Cardiac muscle cell (in vitro differentiated cells and primary cell): ENCODE results near the gene RRAD. TPM values are rescaled to one million over a fixed set of nuclear protein-coding genes. Genes with fewer than 3 reads are reported as not detected.
A peak's percentile ranks its signal among the peaks of the same experiment; 100 is the strongest.
"Not testable (repeated sequence)": the region's sequence is repeated elsewhere in the genome, so short reads cannot be mapped to it uniquely, and the experiment has no call there.

ENCODE experiments used
- DNase-seq, 2 donors: peaks; one replicate each; pipeline versions ENCODE4 v3.0.0 to v3.0.0-alpha.2; 2010 to 2017; ENCODE audit warnings: low read depth in 1 of 2, low spot score in 1 of 2
- H3K27ac ChIP-seq: fragments of 200-600 bp; sonication (generic); 2 replicates; pipeline ENCODE4 v1.5.1; 2016
- H3K27me3 ChIP-seq: fragments of 200-600 bp; sonication (generic); 2 replicates; pipeline ENCODE4 v1.6.0; 2016; ENCODE audit warnings: control low read depth
- H3K36me3 ChIP-seq: fragments of 200-600 bp; sonication (generic); 2 replicates; pipeline ENCODE4 v1.5.1; 2016; ENCODE audit warnings: control low read depth
- H3K4me1 ChIP-seq: fragments of 200-600 bp; sonication (generic); 2 replicates; pipeline ENCODE4 v1.8.1; 2017; ENCODE audit warnings: low read depth, mild to moderate bottlenecking, mixed run types
- H3K4me3 ChIP-seq: fragments of 200-600 bp; sonication (generic); 2 replicates; pipeline ENCODE4 v1.5.1; 2016; ENCODE audit warnings: mild to moderate bottlenecking
- H3K9me3 ChIP-seq: fragments of 200-600 bp; sonication (generic); 2 replicates; pipeline ENCODE4 v1.5.1; 2017; ENCODE audit warnings: low read depth, mild to moderate bottlenecking, control low read depth
- polyA plus RNA-seq: library from polyadenylated mRNA; unstranded; fragments of >200 nt; fragmentation: Nextera tagmentation; extraction: Ambion mirVana; gene quantifications from 2 replicates; pipeline ENCODE4 v1.2.1, GENCODE V29; 2016
- total RNA-seq: library from RNA; depleted of rRNA; stranded (reverse); fragments of >200 nt; gene quantifications from 2 replicates; pipeline ENCODE4 v1.2.3, GENCODE V29; 2016
- TF ChIP-seq, protein P1 (sequence below): IDR thresholded peaks from 2 replicates; pipeline ENCODE4 v1.5.1; 2012; ENCODE audit warnings: low read depth, mild to moderate bottlenecking, low read length

The RRAD gene, protein sequence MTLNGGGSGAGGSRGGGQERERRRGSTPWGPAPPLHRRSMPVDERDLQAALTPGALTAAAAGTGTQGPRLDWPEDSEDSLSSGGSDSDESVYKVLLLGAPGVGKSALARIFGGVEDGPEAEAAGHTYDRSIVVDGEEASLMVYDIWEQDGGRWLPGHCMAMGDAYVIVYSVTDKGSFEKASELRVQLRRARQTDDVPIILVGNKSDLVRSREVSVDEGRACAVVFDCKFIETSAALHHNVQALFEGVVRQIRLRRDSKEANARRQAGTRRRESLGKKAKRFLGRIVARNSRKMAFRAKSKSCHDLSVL
- total RNA-seq, result 51.6 and 246 TPM in 2 replicates
- polyA plus RNA-seq, result 73.8 and 318 TPM in 2 replicates

DNA sequence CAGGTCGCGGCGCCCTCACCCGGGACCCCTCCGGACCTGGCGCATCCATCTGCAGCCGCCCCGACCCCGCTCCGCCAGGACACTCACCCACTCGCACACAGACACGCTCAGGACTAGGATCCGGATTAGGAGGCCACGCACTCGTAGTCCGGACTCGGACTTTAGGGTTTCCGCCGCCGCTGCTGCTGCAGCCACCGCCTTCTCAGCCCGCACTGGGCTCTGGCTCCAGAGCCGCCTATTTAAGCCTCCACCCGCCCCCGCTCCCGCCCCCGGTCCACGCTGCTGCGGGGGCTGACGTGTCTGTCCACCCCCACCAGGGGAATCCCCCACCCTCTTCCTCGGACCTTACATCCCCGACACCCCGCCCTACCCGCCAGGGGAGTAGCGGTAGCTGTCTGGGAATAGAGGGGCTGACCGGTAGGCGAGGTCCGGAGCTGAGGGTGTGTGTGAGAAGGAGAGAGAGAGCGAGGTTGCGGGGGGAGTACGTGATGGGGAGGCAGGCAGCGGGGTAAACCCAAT lies at the start of gene RRAD:
RRAD (minus strand) TSS at position 214 of the 519 bp plus-strand sequence. CDS start 356 bp downstream, outside the sequence.
- peak; percentile 45 to 60 for DNase-seq

DNA sequence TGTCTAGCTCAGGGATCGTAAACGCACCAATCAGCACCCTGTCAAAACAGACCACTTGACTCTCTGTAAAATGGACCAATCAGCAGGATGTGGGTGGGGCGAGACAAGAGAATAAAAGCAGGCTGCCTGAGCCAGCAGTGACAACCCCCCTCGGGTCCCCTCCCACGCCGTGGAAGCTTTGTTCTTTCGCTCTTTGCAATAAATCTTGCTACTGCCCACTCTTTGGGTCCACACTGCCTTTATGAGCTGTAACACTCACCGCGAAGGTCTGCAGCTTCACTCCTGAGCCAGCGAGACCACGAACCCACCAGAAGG lies 49.6 kb upstream of the RRAD start:
- not testable (repeated sequence) for H3K27me3 ChIP-seq, H3K27ac ChIP-seq, H3K9me3 ChIP-seq, H3K4me3 ChIP-seq, DNase-seq, H3K36me3 ChIP-seq, H3K4me1 ChIP-seq

More for the DNA sequence above, at the start of gene RRAD:
- Histone ChIP-seq H3K27ac (peak within 1 kb of the TSS; percentile 80), H3K4me3 (peak within 1 kb of the TSS; percentile 92), H3K27me3 (no peaks in the 10 kb centered on the region), H3K9me3 (no peaks in the 10 kb centered on the region), H3K4me1 (peaks cover 50% of the 10 kb centered on the region), H3K36me3 (no peaks in the 10 kb centered on the region)
- TF ChIP-seq, protein P1, sequence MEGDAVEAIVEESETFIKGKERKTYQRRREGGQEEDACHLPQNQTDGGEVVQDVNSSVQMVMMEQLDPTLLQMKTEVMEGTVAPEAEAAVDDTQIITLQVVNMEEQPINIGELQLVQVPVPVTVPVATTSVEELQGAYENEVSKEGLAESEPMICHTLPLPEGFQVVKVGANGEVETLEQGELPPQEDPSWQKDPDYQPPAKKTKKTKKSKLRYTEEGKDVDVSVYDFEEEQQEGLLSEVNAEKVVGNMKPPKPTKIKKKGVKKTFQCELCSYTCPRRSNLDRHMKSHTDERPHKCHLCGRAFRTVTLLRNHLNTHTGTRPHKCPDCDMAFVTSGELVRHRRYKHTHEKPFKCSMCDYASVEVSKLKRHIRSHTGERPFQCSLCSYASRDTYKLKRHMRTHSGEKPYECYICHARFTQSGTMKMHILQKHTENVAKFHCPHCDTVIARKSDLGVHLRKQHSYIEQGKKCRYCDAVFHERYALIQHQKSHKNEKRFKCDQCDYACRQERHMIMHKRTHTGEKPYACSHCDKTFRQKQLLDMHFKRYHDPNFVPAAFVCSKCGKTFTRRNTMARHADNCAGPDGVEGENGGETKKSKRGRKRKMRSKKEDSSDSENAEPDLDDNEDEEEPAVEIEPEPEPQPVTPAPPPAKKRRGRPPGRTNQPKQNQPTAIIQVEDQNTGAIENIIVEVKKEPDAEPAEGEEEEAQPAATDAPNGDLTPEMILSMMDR, result no peak

DNA sequence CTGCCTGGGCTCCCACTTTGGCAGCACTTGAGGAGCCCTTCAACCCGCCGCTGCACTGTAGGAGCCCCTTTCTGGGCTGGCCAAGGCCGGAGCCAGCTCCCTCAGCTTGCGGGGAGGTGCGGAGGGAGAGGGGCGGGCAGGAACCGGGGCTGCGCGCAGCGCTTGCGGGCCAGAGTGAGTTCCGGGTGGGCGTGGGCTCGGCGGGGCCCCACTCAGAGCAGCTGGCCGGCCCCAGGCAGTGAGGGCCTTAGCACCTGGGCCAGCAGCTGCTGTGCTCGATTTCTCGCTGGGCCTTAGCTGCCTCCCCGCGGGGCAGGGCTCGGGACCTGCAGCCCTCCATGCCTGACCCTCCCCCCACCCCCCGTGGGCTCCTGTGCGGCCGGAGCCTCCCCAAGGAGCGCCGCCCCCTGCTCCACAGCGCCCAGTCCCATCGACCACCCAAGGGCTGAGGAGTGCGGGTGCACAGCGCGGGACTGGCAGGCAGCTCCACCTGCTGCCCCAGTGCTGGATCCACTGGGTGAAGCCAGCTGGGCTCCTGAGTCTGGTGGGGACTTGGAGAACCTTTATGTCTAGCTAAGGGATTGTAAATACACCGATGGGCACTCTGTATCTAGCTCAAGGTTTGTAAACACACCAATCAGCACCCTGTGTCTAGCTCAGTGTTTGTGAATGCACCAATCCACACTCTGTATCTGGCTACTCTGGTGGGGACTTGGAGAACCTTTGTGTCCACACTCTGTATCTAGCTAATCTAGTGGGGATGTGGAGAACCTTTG lies 49.0 kb upstream of the RRAD start:
- not testable (repeated sequence) for H3K36me3 ChIP-seq, DNase-seq, H3K27me3 ChIP-seq, H3K9me3 ChIP-seq, H3K4me3 ChIP-seq, H3K4me1 ChIP-seq, H3K27ac ChIP-seq

DNA sequence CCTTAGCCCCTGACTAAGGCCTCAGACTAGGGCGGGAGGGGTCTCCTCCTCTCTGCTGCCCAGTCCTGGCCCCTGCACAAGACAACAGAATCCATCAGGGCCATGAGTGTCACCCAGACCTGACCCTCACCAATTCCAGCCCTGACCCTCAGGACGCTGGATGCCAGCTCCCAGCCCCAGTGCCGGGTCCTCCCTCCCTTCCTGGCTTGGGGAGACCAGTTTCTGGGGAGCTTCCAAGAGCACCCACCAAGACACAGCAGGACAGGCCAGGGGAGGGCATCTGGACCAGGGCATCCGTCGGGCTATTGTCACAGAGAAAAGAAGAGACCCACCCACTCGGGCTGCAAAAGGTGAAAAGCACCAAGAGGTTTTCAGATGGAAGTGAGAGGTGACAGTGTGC lies 48.4 kb upstream of the RRAD start:
- TF ChIP-seq, protein P1, result no peak
- H3K4me3 ChIP-seq, result no peak overlapping the region
- H3K4me1 ChIP-seq, result no peaks in the 10 kb centered on the region
- no peaks in the 10 kb centered on the region for H3K9me3 ChIP-seq
- no peak overlapping the region for H3K27ac ChIP-seq
- no peaks in the 10 kb centered on the region for H3K36me3 ChIP-seq
- no peaks in the 10 kb centered on the region for H3K27me3 ChIP-seq
- no peak for DNase-seq

DNA sequence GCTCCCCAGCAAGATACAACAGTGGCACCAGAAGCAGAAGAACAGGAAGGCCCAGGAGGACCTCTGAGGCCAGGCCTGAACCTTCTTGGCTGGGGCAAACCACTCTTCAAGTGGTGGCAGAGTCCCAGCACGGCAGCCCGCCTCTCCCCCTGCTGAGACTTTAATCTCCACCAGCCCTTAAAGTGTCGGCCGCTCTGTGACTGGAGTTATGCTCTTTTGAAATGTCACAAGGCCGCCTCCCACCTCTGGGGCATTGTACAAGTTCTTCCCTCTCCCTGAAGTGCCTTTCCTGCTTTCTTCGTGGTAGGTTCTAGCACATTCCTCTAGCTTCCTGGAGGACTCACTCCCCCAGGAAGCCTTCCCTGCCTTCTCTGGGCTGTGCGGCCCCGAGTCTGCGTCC lies 47.6 kb upstream of the RRAD start:
- H3K27ac ChIP-seq, result no peak overlapping the region
- no peaks in the 10 kb centered on the region for H3K4me1 ChIP-seq
- peak in 1 of 2 donors; percentile 47 for DNase-seq
- TF ChIP-seq, protein P1, result no peak
- H3K27me3 ChIP-seq, result no peaks in the 10 kb centered on the region
- H3K4me3 ChIP-seq, result no peak overlapping the region
- no peaks in the 10 kb centered on the region for H3K36me3 ChIP-seq
- no peaks in the 10 kb centered on the region for H3K9me3 ChIP-seq

DNA sequence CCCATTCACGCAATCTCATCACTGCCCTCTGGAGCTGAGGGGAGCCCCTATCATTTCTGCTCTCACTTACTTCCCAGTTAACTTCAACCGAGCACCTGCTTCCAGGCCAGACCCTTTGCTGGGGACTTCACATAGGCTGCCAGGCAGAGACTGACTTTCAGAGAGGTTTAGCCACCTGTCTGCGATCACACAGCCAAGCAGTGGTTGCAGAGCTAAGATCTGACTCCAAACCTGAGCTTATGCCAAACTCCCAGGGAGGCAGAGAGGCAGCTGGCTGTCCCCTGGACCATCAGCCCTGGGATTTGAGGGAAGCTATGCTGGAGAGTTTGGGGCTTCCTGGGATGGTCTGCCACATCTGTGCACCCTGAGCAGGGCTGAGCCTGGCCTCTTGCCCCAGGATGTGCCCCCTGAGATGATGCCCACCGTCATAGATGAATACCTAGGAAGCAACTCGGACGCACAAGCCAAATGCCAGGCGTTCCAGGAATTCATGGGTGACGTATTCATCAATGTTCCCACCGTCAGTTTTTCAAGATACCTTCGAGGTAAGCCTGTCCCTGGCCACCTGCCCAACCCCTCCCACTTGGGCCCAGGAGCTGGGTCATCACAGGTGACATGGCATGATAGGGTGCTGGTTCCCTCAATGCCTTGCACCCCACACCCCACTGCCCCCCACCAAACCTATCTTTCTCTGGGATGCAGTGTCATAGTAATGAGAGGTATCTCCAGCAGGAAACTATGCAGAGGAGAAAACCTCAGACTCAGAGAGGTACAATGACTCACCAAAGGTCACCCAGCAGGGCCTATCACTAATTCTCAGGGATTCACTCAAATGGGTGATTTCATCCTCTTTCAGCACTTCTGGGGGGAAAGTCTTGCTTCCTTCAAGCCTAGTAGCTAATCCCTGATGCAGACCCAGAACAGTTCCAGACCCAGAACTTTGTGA lies 45.7 kb upstream of the RRAD start:
- no peak for DNase-seq
- H3K4me3 ChIP-seq, result no peak overlapping the region
- no peaks in the 10 kb centered on the region for H3K36me3 ChIP-seq
- no peak overlapping the region for H3K27ac ChIP-seq
- H3K27me3 ChIP-seq, result no peaks in the 10 kb centered on the region
- TF ChIP-seq, protein P1, result no peak
- no peaks in the 10 kb centered on the region for H3K4me1 ChIP-seq
- no peaks in the 10 kb centered on the region for H3K9me3 ChIP-seq
